BJ (cell line): ENCODE data around the gene DCDC1. TPM values are rescaled to one million over a fixed set of nuclear protein-coding genes. Genes with fewer than 3 reads are reported as not detected.

ENCODE experiments used
- CTCF ChIA-PET: fragments of 350-600 bp; formaldehyde crosslinking; extraction: SDS; loops from one replicate; lab custom pipeline; 2021; ENCODE audit warnings: antibody characterized with exemption, inconsistent platforms; lab: Yijun Ruan, JAX
- POLR2A ChIA-PET: fragments of 300-600 bp; sonication (Branson Sonifier 250); formaldehyde crosslinking; extraction: SDS; loops from one replicate; lab custom pipeline; 2021; ENCODE audit warnings: antibody characterized with exemption; lab: Charles Lee
- DNase-seq: peaks from one replicate; pipeline ENCODE4 v3.0.0-alpha.2; 2011; ENCODE audit warnings: low read depth
- H3K27me3 ChIP-seq: 2 replicates; pipeline ENCODE4 v1.6.0; 2011; ENCODE audit warnings: low read length; ENCODE audit not compliant: control insufficient read depth, insufficient read depth
- H3K36me3 ChIP-seq: 2 replicates; pipeline ENCODE4 v1.5.1; 2011; ENCODE audit warnings: low read length; ENCODE audit not compliant: control insufficient read depth, insufficient read depth
- H3K4me3 ChIP-seq: 2 replicates; pipeline ENCODE4 v1.5.1; 2011; ENCODE audit warnings: low read depth, mild to moderate bottlenecking, control low read depth, low read length
- polyA plus RNA-seq: library from polyadenylated mRNA; depleted of rRNA; stranded (reverse); fragments of >200 nt; gene quantifications from 2 replicates; pipeline ENCODE4 v1.2.3, GENCODE V29; 2011
- TF ChIP-seq, protein P1 (sequence below): IDR thresholded peaks from 2 replicates; pipeline ENCODE4 v1.5.1; 2011; ENCODE audit warnings: low read depth, mild to moderate bottlenecking, control low read depth, inconsistent platforms, low read length, moderate library complexity; ENCODE audit not compliant: insufficient read depth

The DCDC1 gene
- polyA plus RNA-seq, 1 experiment = not detected

DNA sequence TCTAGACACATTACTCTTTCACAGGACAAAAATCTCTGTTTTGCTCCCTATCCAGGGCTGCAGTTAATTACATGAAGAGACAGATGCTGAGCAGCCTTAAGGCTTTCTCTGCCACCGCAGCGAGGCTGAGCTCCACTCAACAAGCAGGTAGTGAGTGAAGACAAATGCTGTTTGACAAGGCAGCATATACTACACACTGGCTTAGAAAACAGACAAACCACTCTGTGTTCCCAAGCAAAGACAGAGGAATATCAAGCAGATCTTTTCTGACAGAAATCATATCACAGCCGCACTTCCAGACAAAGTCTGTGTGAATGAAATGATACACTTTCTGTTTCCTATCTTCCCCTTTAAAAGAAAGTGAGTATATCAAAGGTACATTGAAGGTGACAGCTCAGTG, 368.1 kb downstream of the DCDC1 start:
- ChIA-PET CTCF (no interaction called here), POLR2A (no interaction called here)
- Histone ChIP-seq H3K36me3 (no peaks in the 10 kb centered on the region), H3K27me3 (no peaks in the 10 kb centered on the region), H3K4me3 (no peak overlapping the region)
- TF ChIP-seq, protein P1, sequence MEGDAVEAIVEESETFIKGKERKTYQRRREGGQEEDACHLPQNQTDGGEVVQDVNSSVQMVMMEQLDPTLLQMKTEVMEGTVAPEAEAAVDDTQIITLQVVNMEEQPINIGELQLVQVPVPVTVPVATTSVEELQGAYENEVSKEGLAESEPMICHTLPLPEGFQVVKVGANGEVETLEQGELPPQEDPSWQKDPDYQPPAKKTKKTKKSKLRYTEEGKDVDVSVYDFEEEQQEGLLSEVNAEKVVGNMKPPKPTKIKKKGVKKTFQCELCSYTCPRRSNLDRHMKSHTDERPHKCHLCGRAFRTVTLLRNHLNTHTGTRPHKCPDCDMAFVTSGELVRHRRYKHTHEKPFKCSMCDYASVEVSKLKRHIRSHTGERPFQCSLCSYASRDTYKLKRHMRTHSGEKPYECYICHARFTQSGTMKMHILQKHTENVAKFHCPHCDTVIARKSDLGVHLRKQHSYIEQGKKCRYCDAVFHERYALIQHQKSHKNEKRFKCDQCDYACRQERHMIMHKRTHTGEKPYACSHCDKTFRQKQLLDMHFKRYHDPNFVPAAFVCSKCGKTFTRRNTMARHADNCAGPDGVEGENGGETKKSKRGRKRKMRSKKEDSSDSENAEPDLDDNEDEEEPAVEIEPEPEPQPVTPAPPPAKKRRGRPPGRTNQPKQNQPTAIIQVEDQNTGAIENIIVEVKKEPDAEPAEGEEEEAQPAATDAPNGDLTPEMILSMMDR = no peak
- no peak for DNase-seq

DNA sequence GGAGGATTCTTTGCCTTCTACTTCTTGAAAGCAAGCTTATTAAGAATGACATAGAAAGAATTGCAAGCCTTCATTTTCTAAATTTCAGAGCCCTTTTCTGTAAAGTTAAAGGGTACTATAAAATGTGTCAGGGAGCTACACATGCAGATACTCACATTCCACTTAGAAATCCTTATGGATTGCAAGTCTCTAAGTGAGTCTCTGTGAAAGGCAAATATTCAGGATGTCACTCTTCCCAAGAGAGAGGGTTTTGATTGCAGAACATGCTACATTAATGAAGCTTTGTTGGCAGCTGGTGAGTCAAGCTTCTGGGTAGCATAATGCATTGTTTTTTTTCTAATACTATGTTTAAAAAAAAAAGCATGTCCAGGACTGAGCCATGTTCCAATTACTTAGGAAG, 369.2 kb downstream of the DCDC1 start:
- H3K27me3 ChIP-seq = no peaks in the 10 kb centered on the region
- DNase-seq = no peak
- POLR2A ChIA-PET = no interaction called here
- no peak overlapping the region for H3K4me3 ChIP-seq
- TF ChIP-seq, protein P1 = no peak
- no peaks in the 10 kb centered on the region for H3K36me3 ChIP-seq
- CTCF ChIA-PET = no interaction called here

DNA sequence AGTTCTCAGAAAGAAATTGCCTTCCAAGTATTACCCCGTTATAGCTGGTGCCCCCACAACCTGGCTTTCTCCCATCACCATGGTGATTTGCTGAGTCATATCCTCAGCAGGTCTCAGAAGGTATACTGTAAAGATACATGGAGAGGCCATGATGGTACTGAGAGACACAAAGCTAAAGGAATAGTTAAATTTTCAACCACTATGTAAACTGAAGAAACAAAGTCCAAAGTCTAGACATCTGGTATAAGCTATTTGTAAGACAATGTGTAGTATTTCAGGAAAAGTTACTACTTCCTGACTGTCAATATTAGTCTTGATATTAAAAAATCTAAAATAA, 377.1 kb downstream of the DCDC1 start:
- TF ChIP-seq, protein P1 = no peak
- DNase-seq = no peak
- ChIA-PET CTCF (no interaction called here), POLR2A (no interaction called here)
- Histone ChIP-seq H3K36me3 (no peaks in the 10 kb centered on the region), H3K27me3 (no peaks in the 10 kb centered on the region), H3K4me3 (no peak overlapping the region)

DNA sequence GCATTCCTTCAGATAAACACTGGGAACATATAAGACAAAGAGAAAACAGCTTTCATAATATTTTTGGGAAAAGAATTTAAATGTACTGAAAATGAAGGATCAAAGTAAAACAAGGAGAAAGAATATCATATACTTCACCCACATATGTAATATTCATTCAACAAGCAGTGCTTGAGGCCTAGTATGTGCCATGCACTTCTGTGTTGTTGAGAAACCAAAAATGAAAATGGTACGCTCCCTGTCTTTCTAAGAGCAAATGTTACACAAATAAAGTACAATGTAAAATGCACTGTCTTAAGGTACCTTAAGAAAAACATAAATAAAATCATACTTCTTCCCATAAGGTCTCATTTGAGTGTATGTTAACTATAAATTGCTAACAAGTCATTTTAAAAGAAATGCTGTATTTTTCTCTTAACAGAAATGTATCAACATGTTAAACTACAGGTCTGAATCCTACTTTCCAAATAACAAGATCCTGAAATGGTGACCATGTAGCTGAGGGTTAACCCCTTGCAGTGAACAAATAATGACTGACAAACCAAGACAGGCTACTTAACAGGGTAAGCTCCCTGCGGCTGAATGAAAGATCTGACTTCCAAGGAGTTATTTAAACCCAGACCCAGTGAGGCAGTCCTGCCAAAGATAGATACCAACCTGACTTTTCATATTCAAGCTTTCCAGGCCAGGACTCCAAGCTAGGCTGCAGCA, 377.6 kb downstream of the DCDC1 start:
- POLR2A ChIA-PET = no interaction called here
- TF ChIP-seq, protein P1 = no peak

DNA sequence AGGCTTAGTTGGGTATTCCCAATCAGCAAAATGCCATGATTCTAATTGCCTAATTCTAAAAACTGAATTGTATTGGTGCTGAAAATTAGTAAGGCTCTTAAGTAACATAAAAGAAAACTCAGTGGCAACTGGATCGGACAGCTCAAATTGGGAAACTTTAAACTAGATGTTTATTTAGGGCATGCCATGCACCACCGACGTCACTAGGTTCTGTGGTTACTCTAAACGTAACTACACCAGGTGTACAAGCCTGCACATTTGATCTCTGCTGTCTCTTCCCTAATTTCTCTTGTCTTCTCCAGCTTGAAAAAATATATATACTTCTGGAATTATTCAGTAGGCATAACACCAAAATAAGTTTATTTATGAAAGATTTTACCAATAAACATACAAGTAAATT, 378.2 kb downstream of the DCDC1 start:
- ChIA-PET CTCF (no interaction called here), POLR2A (no interaction called here)
- no peak for DNase-seq
- Histone ChIP-seq H3K36me3 (no peaks in the 10 kb centered on the region), H3K4me3 (no peak overlapping the region), H3K27me3 (no peaks in the 10 kb centered on the region)
- TF ChIP-seq, protein P1 = no peak

More for the DNA sequence above, 377.6 kb downstream of the DCDC1 start:
- no peak for DNase-seq
- CTCF ChIA-PET = no interaction called here
- no peaks in the 10 kb centered on the region for H3K27me3 ChIP-seq
- no peak overlapping the region for H3K4me3 ChIP-seq
- H3K36me3 ChIP-seq = no peaks in the 10 kb centered on the region
